B cell (primary cell): ENCODE results near the gene GGTA1.

Experiments
- CTCF ChIP-seq: fragments of 200-600 bp; IDR thresholded peaks from one replicate; pipeline ENCODE4 v1.8.0; 2022; ENCODE audit warnings: antibody characterized with exemption, mild to moderate bottlenecking
- EZH2 ChIP-seq: IDR thresholded peaks from 2 replicates; pipeline ENCODE4 v1.6.1; 2012; ENCODE audit warnings: borderline replicate concordance, low read depth, mild to moderate bottlenecking, moderate library complexity, low read length; ENCODE audit not compliant: insufficient read depth, poor library complexity, severe bottlenecking

GRCh38 chr9:121405899-121406298 is 93.7 kb downstream of the GGTA1 start:
- TF ChIP-seq CTCF (no peak), EZH2 (no peak)
